ENCODE measurements around the gene MUC6. TPM values are rescaled to one million over a fixed set of nuclear protein-coding genes. Genes with fewer than 3 reads are reported as not detected.

MUC6 gene
- total and polyA plus RNA-seq, 2 donors (not counting 3 experiments of a cell fraction or from before 2014, with no cell fraction given): not detected

GRCh38 chr11:981764-982163 is 54.8 kb downstream of the MUC6 start:
- no peaks in the 10 kb centered on the region for H3K9me3 ChIP-seq (replicated peaks; ENCODE audit: control insufficient read depth, insufficient read depth, low read length)
- dilution Hi-C loops (cut with MboI; ENCODE audit: extremely low pct_ligation_motif_present, low sequenced_read_pairs): no loop called here
- H3K36me3 ChIP-seq (ENCODE audit: control insufficient read depth in 2 of 2, extremely low read depth in 1 of 2, insufficient read depth in 2 of 2, low read length in 2 of 2): peaks cover 10 to 58% of the 10 kb centered on the region in 2 experiments
- H3K27me3 ChIP-seq (ENCODE audit: control insufficient read depth in 2 of 2, insufficient read depth in 2 of 2, low read length in 2 of 2): no peaks in the 10 kb centered on the region
- CTCF ChIA-PET: no interaction called here
- no peak for DNase-seq (ENCODE audit: low read depth, low spot score)
- H3K9me1 ChIP-seq (replicated peaks; ENCODE audit: control insufficient read depth, extremely low read depth, insufficient read depth, low read length): no peaks in the 10 kb centered on the region
- no peak for TF ChIP-seq JUN (IDR thresholded peaks at IDR 0.05; ENCODE audit: borderline replicate concordance, insufficient read depth, insufficient read length, low read depth)
- no peak for TF ChIP-seq GATA2 (IDR thresholded peaks at IDR 0.05; ENCODE audit: insufficient read depth, insufficient read length, low read depth, low read length)
- no peak for TF ChIP-seq POLR2A (IDR thresholded peaks at IDR 0.05; ENCODE audit: low read depth, low read length)
- no peak for TF ChIP-seq MAX (IDR thresholded peaks at IDR 0.05; ENCODE audit: insufficient read depth, insufficient read length)
- no peak for TF ChIP-seq FOS (IDR thresholded peaks at IDR 0.05; ENCODE audit: borderline replicate concordance, insufficient read depth, low read length)
- TF ChIP-seq CTCF (IDR thresholded peaks at IDR 0.05; ENCODE audit: extremely low read depth in 1 of 2, insufficient read depth in 1 of 2, low read depth in 1 of 2, low read length in 2 of 2): no peak
- no peak for TF ChIP-seq MYC (IDR thresholded peaks at IDR 0.05; ENCODE audit: low read depth, low read length)
- no TSS peak for BruUV-seq (replicated peaks)
- H3K4me2 ChIP-seq (ENCODE audit: insufficient read depth, low read length): no peak overlapping the region
- H3K79me2 ChIP-seq (ENCODE audit: control insufficient read depth, insufficient read depth, low read length): no peaks in the 10 kb centered on the region
- POLR2A ChIA-PET: no interaction called here
- intact Hi-C loops (cut with micrococcal nuclease): no loop called here
- FAIRE-seq: no peak
- no peaks in the 10 kb centered on the region for H3K4me1 ChIP-seq (ENCODE audit: control insufficient read depth, extremely low read depth, insufficient read depth, low read length)
- H2AFZ ChIP-seq (ENCODE audit: low read depth, low read length): no peak overlapping the region
- no peak overlapping the region for H3K27ac ChIP-seq (ENCODE audit: insufficient read depth, low read depth, low read length)
- H3K4me3 ChIP-seq (replicated peaks in 1 of 3; ENCODE audit: insufficient read depth in 1 of 3, low read depth in 1 of 3, low read length in 3 of 3): no peak overlapping the region
- no peak overlapping the region for H3K9ac ChIP-seq (replicated peaks; ENCODE audit: extremely low read depth, insufficient read depth, low read length)
- H4K20me1 ChIP-seq (replicated peaks; ENCODE audit: control insufficient read depth, extremely low read depth, insufficient read depth, low read length): no peaks in the 10 kb centered on the region
